HEK293 (cell line): ENCODE results near the gene HPS4.

Source experiments
- CTCF ChIA-PET: fragments of 350-600 bp; formaldehyde crosslinking; extraction: SDS; loops from one replicate; lab custom pipeline; 2021; ENCODE audit warnings: antibody characterized with exemption; lab: Yijun Ruan, JAX
- POLR2A ChIA-PET: fragments of 300-600 bp; formaldehyde crosslinking; extraction: SDS; loops from one replicate; lab custom pipeline; 2020; ENCODE audit warnings: antibody characterized with exemption, inconsistent platforms; lab: Yijun Ruan, JAX
- H3K27ac ChIP-seq: fragments of 200-500 bp; sonication (Bioruptor generic); 2 replicates; pipeline ENCODE4 v1.5.1; 2014; ENCODE audit warnings: low read depth, low read length, control low read depth, inconsistent platforms; ENCODE audit errors: extremely low read depth
- H3K36me3 ChIP-seq, 2 experiments: fragments of 200-500 bp in 1 of 2; sonication (Bioruptor generic) in 1 of 2; 1 replicate in 1 of 2; 2 replicates in 1 of 2; pipeline ENCODE4 v1.5.1; 2014 to 2017; ENCODE audit warnings: inconsistent platforms in 2 of 2, low read length in 2 of 2; ENCODE audit not compliant: control insufficient read depth in 2 of 2, insufficient read depth in 1 of 2
- H3K4me1 ChIP-seq: fragments of 200-500 bp; sonication (Bioruptor generic); 2 replicates; pipeline ENCODE4 v1.5.1; 2014; ENCODE audit warnings: mild to moderate bottlenecking, low read length, inconsistent platforms; ENCODE audit not compliant: control insufficient read depth, insufficient read depth
- H3K4me3 ChIP-seq: 2 replicates; pipeline ENCODE4 v1.5.1; 2011; ENCODE audit warnings: low read depth, mild to moderate bottlenecking, control low read depth, low read length, moderate library complexity
- H3K9me3 ChIP-seq: fragments of 200-500 bp; sonication (Bioruptor generic); 2 replicates; pipeline ENCODE4 v1.5.1; 2014; ENCODE audit warnings: low read depth, low read length, inconsistent platforms; ENCODE audit not compliant: control insufficient read depth, insufficient read depth
- FEZF1 ChIP-seq: fragments of 450-650 bp; formaldehyde crosslinking; IDR thresholded peaks from 2 replicates; pipeline ENCODE4 v1.5.1; 2016; ENCODE audit warnings: missing biosample characterization, missing genetic modification characterization
- IKZF3 ChIP-seq: fragments of 450-650 bp; IDR thresholded peaks from 2 replicates; pipeline ENCODE4 v1.5.0; 2018; ENCODE audit warnings: missing biosample characterization, mild to moderate bottlenecking, missing genetic modification characterization, moderate library complexity
- KLF1 ChIP-seq: fragments of 450-650 bp; formaldehyde crosslinking; IDR thresholded peaks from 2 replicates; pipeline ENCODE4 v1.5.1; 2016; ENCODE audit warnings: missing biosample characterization, missing genetic modification characterization
- SALL2 ChIP-seq: fragments of 450-650 bp; formaldehyde crosslinking; IDR thresholded peaks from 2 replicates; pipeline ENCODE4 v1.5.0; 2017; ENCODE audit warnings: missing biosample characterization, mild to moderate bottlenecking, missing genetic modification characterization, borderline replicate concordance
- SP3 ChIP-seq: fragments of 450-650 bp; formaldehyde crosslinking; IDR thresholded peaks from 2 replicates; pipeline ENCODE4 v1.5.1; 2016; ENCODE audit warnings: missing biosample characterization, missing genetic modification characterization
- ZBTB11 ChIP-seq: fragments of 450-650 bp; formaldehyde crosslinking; conservative IDR thresholded peaks from 2 replicates; pipeline ENCODE4 v1.5.1; 2016; ENCODE audit warnings: low read depth, missing biosample characterization, missing genetic modification characterization
- ZFP37 ChIP-seq: fragments of 450-650 bp; formaldehyde crosslinking; IDR thresholded peaks from 2 replicates; pipeline ENCODE4 v1.5.1; 2016; ENCODE audit warnings: missing biosample characterization, missing genetic modification characterization
- ZNF146 ChIP-seq: fragments of 450-650 bp; formaldehyde crosslinking; IDR thresholded peaks from 2 replicates; pipeline ENCODE4 v1.5.1; 2016; ENCODE audit warnings: missing biosample characterization, missing genetic modification characterization
- ZNF174 ChIP-seq: fragments of 450-650 bp; formaldehyde crosslinking; IDR thresholded peaks from 2 replicates; pipeline ENCODE4 v1.5.0; 2017; ENCODE audit warnings: missing biosample characterization, mild to moderate bottlenecking, missing genetic modification characterization
- ZNF175 ChIP-seq: fragments of 450-650 bp; formaldehyde crosslinking; IDR thresholded peaks from 2 replicates; pipeline ENCODE4 v1.5.1; 2016; ENCODE audit warnings: missing biosample characterization, missing genetic modification characterization
- ZNF324 ChIP-seq: fragments of 450-650 bp; formaldehyde crosslinking; IDR thresholded peaks from 2 replicates; pipeline ENCODE4 v1.5.1; 2016; ENCODE audit warnings: missing biosample characterization, missing genetic modification characterization
- ZNF341 ChIP-seq: fragments of 450-650 bp; formaldehyde crosslinking; IDR thresholded peaks from 2 replicates; pipeline ENCODE4; 2016; ENCODE audit warnings: low read depth, missing biosample characterization, missing genetic modification characterization
- ZNF354C ChIP-seq: fragments of 450-650 bp; formaldehyde crosslinking; IDR thresholded peaks from 2 replicates; pipeline ENCODE4 v1.5.1; 2016; ENCODE audit warnings: missing biosample characterization, missing genetic modification characterization, low read depth, borderline replicate concordance
- ZNF510 ChIP-seq: fragments of 450-650 bp; formaldehyde crosslinking; IDR thresholded peaks from 2 replicates; pipeline ENCODE4 v1.5.1; 2018; ENCODE audit warnings: mild to moderate bottlenecking, missing genetic modification characterization, missing biosample characterization; ENCODE audit not compliant: insufficient replicate concordance
- ZNF660 ChIP-seq: fragments of 450-650 bp; IDR thresholded peaks from 2 replicates; pipeline ENCODE4 v1.5.1; 2018; ENCODE audit warnings: missing biosample characterization, mild to moderate bottlenecking, missing genetic modification characterization
- ZNF664 ChIP-seq: fragments of 450-650 bp; formaldehyde crosslinking; IDR thresholded peaks from 2 replicates; pipeline ENCODE4 v1.5.1; 2016; ENCODE audit warnings: missing biosample characterization, missing genetic modification characterization
- ZNF791 ChIP-seq: fragments of 450-650 bp; formaldehyde crosslinking; IDR thresholded peaks from 2 replicates; pipeline ENCODE4 v1.5.1; 2016; ENCODE audit warnings: missing biosample characterization, missing genetic modification characterization
- TF ChIP-seq, protein P1 (sequence below): fragments of 450-650 bp; IDR thresholded peaks from 2 replicates; pipeline ENCODE4 v1.5.1; 2018; ENCODE audit warnings: missing biosample characterization, missing genetic modification characterization
- TF ChIP-seq, protein P2 (sequence below): sonication (generic); formaldehyde crosslinking; IDR thresholded peaks from 2 replicates; pipeline ENCODE4 v1.8.1; 2022; ENCODE audit warnings: mild to moderate bottlenecking, moderate library complexity, missing genetic modification reagents
- TF ChIP-seq, protein P3 (sequence below): fragments of 450-650 bp; formaldehyde crosslinking; IDR thresholded peaks from 2 replicates; pipeline ENCODE4 v1.5.1; 2016; ENCODE audit warnings: missing biosample characterization, missing genetic modification characterization

Gene HPS4

GRCh38 chr22:26453812-26454500 is 29.6 kb downstream of the HPS4 start:
- Histone ChIP-seq H3K4me3 (no peak overlapping the region), H3K9me3 (no peaks in the 10 kb centered on the region), H3K36me3 (peaks cover 12 to 76% of the 10 kb centered on the region in 2 experiments; a peak in 2 of 3 replicates), H3K27ac (no peak overlapping the region), H3K4me1 (no peaks in the 10 kb centered on the region)
- TF ChIP-seq ZNF660 (no peak), ZNF791 (tag by site-specific recombination) (no peak), SALL2 (tag by site-specific recombination) (no peak), ZNF341 (tag by site-specific recombination) (no peak), ZNF175 (no peak), ZBTB11 (tag by site-specific recombination) (no peak)
- ChIA-PET POLR2A (no interaction called here), CTCF (interaction anchor here (0.8 to 1.3 kb wide), 2 partner anchors 9 to 89 kb away, joined by 3 to 5 read pairs; no protein-coding TSS in a partner anchor)

DNA sequence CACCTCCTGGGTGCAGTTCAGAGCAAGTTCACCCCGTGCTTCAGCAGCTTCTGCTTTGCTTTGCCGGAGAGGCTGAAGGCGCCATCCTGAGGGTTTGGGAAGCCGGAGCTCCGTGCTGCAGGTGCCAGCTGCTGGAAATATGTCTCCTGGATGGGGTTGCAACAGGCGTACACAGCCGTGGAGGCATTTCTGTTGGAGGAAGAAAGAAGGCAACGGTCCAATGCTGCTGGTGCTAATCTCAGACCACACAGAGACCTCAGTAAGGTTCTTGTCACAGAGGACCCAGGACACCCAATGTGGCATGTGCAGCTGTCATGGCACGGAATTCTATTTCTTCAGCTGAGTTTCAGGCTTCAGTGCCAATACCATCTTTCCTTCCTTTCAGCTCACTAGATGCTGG is 30.4 kb downstream of the HPS4 start:
- ChIA-PET POLR2A (interaction anchor here (0.6 kb wide), 1 partner anchor 11 kb away, joined by 6 read pairs; no protein-coding TSS in a partner anchor), CTCF (interaction anchor here (1.4 to 2.9 kb wide), 2 partner anchors 8 to 10 kb away, joined by 4 to 24 read pairs; no protein-coding TSS in a partner anchor)
- peaks cover 12 to 68% of the 10 kb centered on the region in 2 experiments; a peak in 2 of 3 replicates for H3K36me3 ChIP-seq
- no peaks in the 10 kb centered on the region for H3K9me3 ChIP-seq
- H3K4me3 ChIP-seq = no peak overlapping the region
- H3K4me1 ChIP-seq = no peaks in the 10 kb centered on the region
- H3K27ac ChIP-seq = no peak overlapping the region
- TF ChIP-seq SP3 (tag by site-specific recombination) (no peak), FEZF1 (tag by site-specific recombination) (no peak), ZNF174 (tag by site-specific recombination) (no peak), ZNF664 (no peak), ZBTB11 (tag by site-specific recombination) (no peak), ZFP37 (tag by site-specific recombination) (no peak), ZNF354C (no peak), ZNF324 (tag by site-specific recombination) (no peak), ZNF791 (tag by site-specific recombination) (no peak), KLF1 (tag by site-specific recombination) (no peak), IKZF3 (tag by site-specific recombination) (no peak), ZNF510 (tag by site-specific recombination) (no peak), ZNF146 (tag by site-specific recombination) (no peak)
- TF ChIP-seq, protein P1, sequence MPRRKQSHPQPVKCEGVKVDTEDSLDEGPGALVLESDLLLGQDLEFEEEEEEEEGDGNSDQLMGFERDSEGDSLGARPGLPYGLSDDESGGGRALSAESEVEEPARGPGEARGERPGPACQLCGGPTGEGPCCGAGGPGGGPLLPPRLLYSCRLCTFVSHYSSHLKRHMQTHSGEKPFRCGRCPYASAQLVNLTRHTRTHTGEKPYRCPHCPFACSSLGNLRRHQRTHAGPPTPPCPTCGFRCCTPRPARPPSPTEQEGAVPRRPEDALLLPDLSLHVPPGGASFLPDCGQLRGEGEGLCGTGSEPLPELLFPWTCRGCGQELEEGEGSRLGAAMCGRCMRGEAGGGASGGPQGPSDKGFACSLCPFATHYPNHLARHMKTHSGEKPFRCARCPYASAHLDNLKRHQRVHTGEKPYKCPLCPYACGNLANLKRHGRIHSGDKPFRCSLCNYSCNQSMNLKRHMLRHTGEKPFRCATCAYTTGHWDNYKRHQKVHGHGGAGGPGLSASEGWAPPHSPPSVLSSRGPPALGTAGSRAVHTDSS (tag by site-specific recombination) = no peak
- TF ChIP-seq, protein P2, sequence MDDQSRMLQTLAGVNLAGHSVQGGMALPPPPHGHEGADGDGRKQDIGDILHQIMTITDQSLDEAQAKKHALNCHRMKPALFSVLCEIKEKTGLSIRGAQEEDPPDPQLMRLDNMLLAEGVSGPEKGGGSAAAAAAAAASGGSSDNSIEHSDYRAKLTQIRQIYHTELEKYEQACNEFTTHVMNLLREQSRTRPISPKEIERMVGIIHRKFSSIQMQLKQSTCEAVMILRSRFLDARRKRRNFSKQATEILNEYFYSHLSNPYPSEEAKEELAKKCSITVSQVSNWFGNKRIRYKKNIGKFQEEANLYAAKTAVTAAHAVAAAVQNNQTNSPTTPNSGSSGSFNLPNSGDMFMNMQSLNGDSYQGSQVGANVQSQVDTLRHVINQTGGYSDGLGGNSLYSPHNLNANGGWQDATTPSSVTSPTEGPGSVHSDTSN (CRISPR knock-in tag) = no peak
- TF ChIP-seq, protein P3, sequence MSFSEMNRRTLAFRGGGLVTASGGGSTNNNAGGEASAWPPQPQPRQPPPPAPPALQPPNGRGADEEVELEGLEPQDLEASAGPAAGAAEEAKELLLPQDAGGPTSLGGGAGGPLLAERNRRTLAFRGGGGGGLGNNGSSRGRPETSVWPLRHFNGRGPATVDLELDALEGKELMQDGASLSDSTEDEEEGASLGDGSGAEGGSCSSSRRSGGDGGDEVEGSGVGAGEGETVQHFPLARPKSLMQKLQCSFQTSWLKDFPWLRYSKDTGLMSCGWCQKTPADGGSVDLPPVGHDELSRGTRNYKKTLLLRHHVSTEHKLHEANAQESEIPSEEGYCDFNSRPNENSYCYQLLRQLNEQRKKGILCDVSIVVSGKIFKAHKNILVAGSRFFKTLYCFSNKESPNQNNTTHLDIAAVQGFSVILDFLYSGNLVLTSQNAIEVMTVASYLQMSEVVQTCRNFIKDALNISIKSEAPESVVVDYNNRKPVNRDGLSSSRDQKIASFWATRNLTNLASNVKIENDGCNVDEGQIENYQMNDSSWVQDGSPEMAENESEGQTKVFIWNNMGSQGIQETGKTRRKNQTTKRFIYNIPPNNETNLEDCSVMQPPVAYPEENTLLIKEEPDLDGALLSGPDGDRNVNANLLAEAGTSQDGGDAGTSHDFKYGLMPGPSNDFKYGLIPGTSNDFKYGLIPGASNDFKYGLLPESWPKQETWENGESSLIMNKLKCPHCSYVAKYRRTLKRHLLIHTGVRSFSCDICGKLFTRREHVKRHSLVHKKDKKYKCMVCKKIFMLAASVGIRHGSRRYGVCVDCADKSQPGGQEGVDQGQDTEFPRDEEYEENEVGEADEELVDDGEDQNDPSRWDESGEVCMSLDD = no peak
